Left renal cortex interstitium (tissue), 4 donors: ENCODE results near the gene CTU2. TPM values are rescaled to one million over a fixed set of nuclear protein-coding genes. Genes with fewer than 3 reads are reported as not detected.

ENCODE experiments used
- DNase-seq, 4 donors: peaks; one replicate each; pipeline ENCODE4 v3.0.0-alpha.2; 2013; ENCODE audit warnings: low read depth in 4 of 4, low spot score in 2 of 4, missing footprints in 1 of 4
- polyA plus RNA-seq, 4 donors: library from polyadenylated mRNA; unstranded; fragments of 120-200 nt; gene quantifications; one replicate each; pipeline ENCODE4 v1.2.1, GENCODE V29; 2013; ENCODE audit not compliant: insufficient read length in 4 of 4

Gene CTU2
- polyA plus RNA-seq, 4 donors: 9.8 to 17.8 (median 14.4) TPM

GRCh38 chr16:88741368-88741767 is 35.1 kb downstream of the CTU2 start:
- no peak for DNase-seq

DNA sequence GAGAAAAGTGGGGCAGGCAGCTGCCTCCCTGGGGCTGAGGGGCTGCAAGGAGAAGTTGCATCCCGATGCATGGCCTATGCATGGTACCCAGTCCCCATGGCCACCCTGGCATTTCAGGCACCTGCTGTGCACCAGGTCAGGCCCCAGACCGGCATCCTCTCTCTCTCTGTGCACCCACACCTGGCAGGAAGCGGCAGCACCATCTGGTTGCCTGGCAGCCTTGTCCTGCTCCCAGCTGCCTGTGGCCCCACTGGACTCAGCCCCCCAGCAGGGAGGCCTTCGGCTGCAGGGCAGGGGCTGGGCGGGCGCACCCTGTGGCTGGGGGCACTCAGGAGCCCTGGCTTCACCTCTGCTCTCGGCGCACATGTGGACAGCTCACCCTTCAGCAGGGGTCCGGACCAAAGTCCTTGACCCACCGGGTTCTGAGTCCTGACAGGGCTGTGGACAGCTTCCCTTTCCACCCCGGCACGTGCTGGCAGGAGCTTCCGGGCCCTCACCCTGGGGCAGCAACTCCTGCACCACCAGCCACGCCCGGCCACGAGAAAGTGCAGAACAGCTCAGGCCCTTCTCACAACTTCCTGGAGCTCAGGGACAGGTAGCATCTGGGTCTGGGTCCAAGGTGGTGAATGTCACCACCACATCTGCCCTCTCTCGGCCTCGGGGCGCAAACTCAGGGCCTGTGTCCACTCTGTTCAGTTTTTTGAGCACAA is 36.7 kb downstream of the CTU2 start:
- DNase-seq: no peak

DNA sequence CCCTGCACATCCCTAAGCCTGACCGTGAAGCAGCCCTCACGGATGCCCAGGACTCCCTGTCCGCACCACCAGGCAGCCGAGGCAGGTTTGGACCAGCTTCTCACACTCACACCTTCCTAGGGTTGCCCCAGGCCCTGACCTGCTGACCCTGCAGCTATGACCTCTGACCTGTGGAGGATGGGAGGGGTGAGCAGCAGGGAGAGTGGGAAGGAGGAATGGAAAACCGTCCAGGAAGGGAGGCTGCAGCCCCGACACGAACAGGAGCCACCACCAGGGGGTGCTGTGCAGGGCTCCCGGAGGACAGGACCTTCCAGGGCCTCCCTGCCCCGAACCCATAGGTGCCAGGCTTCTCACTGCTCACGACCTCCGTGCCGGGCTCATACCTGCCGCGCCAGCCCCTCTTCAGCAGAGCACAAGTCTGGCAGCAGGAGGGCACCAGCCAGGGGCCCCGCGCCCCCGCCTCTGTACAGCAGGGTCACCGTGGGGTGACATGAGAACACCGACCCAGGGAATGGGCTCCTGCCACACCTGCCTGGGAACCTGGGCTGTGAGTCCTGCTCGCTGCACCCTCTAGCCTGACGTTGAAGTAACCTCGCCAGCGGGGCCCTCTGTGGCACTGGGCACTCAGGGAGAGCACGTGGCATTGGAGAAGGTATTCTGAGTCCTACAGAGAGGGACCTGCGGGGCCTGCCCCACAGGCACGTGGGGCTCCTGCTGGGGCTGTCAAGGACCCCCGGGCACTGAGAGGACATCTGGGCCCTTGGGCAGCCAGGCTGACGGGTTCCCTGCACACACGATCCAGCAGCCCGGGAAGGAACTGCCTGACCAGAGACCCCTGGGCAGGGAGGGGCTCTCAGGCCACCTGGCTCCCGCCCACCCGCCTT is 37.6 kb downstream of the CTU2 start:
- no peak for DNase-seq

DNA sequence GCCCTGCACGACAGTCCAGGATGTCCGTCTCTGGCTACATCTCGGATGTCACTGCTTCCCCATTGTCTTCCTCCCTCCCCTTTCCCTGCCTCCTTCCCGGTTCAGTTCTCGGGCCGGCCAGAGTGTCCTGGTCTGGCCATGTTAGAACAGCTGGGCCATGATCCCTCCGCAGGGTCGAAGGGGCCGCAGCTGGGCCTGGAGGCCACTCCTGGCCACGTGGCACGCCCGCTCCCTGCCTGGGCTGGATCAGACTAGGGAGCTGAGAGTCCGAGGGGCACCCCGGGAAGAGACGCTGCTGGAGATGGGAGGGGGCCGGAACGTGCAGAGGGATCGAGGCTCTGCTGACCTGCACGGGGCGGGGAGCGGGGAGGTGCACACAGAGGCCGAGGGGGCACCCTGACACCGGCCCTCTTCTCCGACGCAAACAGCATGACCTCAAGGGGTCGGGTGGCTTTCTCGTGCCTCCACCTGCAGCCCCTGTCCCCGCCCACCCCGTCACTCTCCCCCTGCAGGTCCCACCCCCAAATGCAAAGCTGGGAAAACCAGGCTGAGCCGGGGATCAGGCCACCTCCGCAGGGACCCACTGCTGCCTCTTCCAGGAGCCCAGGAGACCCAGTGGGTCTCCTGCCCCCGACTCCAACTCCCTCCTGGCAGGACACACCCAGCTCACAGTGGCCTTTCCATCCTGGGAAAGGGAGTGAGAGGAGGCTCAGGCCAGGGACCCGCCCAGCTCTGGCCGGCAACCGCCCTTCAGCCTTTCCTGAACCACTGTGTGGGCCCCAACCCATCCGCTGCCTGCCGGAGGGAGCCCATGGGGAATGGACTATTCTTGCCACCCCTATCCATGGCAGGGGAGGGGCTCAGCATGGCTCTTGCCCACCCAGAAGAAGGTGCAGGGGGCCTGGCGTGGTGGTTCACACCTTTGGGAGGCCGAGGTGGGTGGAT is 38.5 kb downstream of the CTU2 start:
- DNase-seq: no peak

DNA sequence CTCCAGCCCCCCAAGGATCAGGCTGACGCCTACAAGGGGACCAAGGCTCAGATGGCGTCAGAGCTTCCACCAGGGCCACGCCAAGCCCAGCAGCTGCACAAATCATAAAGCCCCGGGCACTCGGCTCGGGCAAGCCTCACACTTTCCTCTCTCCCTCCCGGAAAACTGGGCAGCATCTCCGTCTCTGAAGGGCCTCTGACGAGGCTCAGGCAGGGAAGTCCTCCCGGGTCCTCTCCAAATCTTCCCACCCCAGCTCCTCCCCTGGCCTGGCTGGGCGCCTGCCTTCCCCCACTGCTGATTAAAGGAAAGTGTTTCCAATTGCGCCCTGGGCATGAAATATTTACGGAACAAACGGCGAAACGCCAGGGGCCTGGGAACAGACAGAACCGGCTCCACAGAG is 40.2 kb downstream of the CTU2 start:
- no peak for DNase-seq

- DNase-seq: no peak
Measured at GRCh38 chr16:88747588-88748301, 41.4 kb downstream of the CTU2 start.

DNA sequence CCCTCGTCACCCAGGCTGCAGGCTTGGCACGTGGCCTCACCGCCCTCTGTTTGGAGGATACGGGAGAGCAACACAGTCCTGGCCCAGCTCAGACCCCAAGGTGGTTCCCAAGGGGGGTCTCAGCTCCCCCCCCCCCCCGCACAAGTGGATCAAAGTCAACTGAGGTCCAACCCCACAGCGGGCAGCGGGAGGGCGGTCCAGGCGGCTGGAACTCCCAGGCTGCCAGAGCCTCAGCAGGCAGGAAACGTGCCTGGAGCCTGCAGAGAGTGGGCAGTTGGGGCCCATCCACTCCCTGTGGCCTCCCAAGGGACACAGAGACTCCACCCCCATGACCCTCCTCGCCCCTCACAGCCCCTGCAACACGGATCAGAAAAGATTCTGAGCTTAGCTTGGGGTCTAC is 42.1 kb downstream of the CTU2 start:
- DNase-seq: no peak

DNA sequence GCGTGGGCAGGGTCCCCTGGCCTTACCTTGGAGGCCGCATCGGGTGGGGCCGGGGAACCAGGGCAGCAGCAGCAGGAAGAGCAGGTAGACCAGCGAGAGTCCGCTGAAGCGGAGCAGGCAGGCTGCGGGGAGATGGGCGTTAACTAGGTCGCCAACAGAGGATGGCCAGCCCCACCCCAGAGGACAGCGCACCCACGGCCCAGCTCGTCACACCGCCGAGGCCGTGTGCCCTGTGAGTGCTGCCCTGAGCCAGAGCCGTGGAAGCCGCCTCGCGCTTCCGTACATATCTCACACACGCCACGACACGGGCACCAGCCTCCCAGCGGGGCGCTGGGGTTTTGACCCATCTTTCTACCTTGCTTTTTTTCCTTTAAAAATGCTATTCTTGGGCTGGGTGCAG is 43.1 kb downstream of the CTU2 start:
- DNase-seq: no peak

DNA sequence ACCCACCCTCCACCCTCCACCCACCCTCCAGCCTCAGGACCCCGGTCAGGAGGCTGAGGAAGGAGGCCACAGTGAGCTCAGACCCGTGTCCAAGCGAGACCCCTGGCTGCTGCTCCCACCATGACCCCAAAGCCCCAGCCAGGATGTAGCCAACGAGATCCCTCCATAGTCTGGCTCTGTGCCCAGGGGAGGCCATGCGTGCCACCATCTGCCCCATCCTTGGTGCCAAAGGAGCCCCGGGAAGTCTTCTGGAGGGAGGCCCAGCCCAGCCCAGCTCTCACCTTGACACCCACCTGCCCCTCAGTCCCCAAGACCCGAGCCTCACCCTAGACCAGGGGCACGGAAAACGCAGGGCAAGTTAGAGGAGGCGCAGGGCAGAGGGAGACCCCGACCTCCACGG is 44.6 kb downstream of the CTU2 start:
- no peak for DNase-seq

DNA sequence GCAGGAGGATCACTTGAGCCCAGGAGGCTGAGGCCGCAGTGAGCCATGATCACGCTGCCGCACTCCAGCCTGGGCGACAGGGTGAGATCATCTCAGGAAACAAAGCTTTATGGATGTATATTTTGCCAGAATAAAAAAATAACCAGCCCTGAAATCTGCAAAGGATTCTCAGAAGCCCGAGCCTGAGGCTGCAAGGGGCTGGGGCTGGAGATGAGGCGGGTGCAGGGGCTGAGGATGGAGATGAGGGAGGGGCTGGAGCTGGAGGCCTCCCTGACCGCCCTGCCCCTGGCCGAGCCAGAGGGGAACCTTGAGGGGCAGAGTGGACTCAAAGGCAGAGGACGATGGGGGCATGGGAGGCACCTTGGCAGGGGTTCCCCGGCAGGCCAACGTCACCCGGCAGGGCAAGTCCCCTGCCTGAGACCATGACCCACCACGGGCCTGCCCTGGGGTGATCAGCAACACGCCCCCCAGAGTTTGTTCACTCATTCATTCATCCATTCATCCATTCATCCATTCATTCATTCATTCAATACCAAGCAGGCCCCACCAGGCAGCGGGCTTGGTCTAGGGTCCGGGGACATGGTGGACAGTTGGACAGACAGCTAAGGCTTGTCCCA is 46.2 kb downstream of the CTU2 start:
- DNase-seq: no peak

DNA sequence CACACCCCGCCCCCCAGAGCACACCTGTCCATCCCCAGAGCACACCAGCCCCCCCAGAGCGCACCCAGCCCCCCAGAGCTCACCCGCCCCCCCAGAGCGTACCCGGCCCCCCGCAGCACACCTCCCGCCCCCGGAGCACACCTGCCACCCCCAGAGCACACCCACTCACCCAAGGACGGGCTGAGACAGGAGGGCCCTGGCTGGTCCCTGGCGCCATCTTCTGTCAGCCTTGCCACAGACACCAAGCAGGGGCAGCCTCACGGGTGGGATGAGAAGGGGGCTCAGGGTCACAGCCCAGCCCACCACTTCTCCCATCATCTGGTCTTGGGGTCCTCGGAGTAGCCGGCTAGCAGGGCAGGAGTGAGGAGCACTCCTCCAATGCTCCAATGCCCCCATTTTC is 46.9 kb downstream of the CTU2 start:
- DNase-seq: no peak

DNA sequence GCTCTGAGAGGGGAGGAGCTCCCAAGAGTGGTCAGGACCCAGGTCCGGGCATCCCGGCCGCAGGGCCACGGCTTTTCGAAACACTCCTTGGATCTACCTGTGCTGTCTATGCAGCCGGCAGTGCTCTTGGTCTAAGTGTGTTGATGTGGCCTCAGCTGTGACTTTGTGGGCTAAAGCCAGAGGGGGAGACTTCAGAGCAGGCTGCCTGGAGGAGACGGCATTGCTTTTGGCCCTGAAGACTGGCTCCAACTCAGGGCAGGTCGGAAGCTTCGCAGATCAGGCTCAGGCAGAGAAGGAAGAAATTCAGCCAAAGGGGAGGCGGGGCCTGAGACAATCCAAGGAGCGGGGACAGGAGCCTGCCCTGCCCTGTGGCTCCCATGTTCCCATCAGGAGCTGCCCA is 47.3 kb downstream of the CTU2 start:
- DNase-seq: no peak

GRCh38 chr16:88754109-88754911 is 48.0 kb downstream of the CTU2 start:
- DNase-seq: no peak

DNA sequence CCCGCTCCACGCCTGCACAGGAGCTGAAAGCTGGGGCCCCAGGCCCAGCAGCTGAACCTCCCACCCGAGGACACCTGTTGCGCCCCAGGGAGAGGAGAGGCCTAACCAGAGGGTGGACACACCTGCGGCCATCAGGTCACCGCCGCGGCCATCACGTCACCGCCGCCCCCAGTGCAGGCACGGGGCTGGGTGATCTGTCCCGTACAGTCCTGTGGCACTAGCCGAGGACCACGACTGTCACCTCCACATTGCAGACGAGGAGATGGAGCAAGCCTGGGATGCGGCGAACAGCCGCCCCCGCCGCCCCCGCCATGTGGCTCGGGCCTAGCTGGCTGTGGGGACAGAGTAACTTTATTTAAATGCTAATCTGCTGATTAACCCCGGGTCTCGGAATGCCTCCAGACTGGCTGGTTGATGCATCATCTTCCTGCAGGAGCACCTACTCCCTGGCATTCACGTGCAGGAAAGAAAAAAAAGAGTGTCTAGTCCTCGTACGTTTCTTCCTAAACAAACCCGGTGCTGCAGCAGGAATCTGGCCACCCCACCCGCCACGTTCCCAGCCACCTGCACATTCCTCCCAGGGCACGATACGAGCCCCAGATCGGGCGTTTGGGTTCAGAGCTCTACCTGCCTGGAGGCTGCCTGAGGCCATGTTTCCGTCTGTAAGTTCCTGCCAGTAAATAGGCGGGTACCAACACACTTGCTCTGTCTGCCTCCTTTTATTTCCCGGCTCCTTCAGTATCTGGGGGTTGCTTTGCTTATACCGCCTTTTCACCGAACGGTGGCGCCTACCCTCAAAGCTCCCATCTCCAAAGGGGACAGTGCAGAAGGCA is 48.8 kb downstream of the CTU2 start:
- DNase-seq: no peak

DNA sequence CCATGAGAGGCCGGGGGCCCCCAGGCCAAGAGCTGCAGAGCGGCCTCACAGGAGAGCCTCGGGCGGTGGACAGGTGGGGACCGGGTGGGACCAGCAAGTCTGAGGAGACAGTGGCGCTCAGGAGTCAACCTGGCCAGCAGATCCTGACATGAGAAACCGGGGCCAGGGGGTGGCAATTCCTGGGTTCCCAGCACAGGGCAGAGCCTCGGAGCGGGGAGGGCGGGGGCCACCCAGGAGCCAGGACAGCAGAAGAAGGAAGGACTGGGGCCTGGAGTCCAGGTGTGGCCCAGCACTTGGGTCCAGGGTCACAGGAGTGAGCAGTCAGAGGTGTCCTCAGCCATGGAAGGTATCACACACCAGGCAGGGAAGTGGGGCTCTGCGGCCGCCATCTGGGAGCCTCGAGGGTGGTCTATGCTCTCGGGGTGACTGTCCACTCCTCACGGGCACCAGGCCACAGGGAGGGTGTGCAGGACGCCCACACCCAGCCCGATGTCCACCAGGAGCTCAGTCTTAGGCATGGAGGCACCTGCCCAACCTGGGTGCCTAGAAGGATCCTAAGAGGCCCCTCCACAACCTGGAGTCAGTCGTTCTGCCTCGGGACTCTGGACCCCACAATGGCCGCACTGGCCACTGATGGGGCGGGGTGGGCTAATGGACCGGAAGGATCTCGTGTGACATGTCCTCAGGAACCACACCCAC is 49.6 kb downstream of the CTU2 start:
- no peak for DNase-seq

- no peak for DNase-seq
Measured at GRCh38 chr16:88758227-88758943, 52.1 kb downstream of the CTU2 start.

GRCh38 chr16:88758944-88759244 is 52.6 kb downstream of the CTU2 start:
- no peak for DNase-seq
